HG03039 (cell line): ENCODE measurements around the gene GABRG3.
"Not testable (repeated sequence)": the region's sequence is repeated elsewhere in the genome, so short reads cannot be mapped to it uniquely, and the experiment has no call there.

Source experiments
- ATAC-seq: cut with Tn5 transposase; IDR thresholded peaks from one replicate; pipeline ENCODE4 v1.9.1; 2021; ENCODE audit warnings: mild to moderate bottlenecking, moderate library complexity; ENCODE audit not compliant: unreplicated experiment

GABRG3 gene

DNA sequence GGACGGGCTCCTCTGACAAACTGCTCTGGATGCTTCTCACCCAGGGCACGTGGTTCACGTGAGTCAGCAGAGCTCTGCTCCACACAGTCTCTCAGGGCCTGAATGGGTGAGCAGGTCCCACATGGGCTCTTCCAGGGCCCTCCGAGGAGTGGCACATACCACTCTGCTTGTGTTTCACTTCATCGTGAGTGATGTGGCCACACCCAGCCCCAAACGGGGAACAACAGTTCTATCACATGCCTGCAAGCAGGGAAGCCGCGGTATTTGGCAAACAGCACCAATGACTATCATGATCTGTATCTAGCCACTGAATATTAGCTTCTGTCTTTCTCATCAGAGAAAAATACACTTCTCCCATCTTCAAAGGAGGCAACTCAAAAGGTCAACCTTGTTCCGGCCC lies 352.8 kb downstream of the GABRG3 start:
- ATAC-seq: no peak

DNA sequence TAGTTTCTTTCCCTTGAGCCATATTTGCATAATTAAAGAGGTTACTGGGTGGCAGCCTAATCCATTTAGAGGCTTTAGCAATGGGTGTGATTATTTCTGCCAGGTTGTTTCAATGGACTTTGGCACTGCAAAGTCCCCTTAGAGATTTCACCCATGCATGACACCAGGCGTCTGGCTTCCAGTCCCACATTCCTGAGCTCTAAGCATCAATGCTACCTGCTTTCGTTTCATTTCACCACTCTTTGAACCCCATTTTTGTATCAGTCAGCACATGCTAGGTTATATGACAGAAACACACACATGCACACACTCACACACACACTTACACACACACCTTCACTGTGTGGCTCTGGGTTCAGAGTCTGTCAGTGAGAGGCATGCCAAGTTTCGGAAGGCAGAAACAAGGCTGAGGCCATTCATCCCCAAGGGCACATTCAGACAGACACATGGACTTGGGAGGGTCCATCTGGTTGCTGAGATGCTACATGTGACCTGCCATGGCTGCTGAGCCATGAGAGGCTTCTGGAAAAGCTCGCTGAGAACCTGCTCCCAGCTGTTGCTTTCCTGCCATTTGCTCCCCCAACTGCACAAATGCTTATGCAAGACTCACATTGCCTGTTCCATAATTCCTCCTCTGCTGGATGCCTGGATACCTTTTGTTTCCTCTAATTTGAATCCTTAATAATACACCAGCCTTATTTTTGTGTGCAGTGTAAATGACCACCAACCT lies 354.1 kb downstream of the GABRG3 start:
- no peak for ATAC-seq

DNA sequence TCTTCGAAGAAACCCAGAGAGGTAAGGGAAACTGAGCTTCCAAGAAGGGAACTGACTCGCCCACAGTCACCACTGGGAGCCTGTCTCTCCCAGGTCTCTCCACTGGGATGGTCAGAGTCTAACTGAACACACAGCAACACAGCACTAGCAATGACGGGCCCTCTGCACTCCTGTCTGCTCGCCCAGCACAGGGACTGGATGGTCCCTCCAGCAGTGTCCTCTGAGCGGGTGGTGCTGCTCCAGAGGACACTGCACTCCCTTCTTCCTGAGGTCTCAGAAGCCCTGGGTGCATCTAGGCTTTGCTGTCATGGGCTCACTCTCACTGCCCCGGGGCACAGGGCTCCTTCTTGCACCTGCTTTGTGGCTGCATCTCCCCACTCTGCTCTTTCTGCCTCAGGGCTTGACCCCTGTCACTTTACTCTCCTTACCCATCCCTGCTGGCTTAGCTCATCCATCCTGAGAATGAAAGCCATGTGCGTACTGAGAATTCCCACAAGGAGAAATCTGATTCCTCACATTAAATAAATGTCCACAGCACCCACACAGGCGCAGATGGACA lies 356.6 kb downstream of the GABRG3 start:
- no peak for ATAC-seq

DNA sequence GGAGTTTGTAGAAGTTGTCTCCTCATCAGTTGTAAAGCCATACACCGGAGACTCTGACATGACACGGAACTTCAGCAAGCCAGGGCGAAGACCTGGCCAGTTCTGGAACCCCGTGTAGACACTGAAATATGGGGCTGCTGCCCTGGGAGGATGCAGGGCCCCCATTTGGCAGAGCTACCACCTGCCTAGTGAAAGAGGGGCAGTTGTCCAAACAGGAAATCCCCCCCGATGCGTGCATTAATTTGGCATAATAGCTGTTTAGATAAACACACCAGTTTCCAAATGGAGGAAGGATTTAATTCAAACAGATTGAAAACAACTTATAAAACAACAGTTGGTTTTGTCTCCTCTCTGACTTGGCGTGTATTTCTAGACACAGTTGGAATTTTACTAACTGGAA lies 357.2 kb downstream of the GABRG3 start:
- ATAC-seq: no peak

DNA sequence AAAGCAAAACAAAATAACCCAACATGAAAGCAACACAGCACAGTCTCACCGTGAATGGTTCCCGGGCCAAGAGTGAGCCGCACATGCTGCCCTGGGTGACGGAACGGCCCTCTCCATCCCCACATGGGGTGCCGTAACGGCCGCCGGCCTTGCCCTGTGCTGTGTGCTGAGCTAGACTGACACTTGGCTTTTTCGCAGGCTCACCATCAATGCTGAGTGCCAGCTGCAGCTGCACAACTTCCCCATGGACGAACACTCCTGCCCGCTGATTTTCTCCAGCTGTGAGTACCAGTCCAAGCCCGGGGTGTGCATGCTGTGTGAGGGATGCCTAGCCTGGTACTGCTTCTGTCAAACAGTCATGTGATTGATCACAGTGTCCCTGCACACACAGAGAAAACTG lies 357.6 kb downstream of the GABRG3 start:
- ATAC-seq: no peak

DNA sequence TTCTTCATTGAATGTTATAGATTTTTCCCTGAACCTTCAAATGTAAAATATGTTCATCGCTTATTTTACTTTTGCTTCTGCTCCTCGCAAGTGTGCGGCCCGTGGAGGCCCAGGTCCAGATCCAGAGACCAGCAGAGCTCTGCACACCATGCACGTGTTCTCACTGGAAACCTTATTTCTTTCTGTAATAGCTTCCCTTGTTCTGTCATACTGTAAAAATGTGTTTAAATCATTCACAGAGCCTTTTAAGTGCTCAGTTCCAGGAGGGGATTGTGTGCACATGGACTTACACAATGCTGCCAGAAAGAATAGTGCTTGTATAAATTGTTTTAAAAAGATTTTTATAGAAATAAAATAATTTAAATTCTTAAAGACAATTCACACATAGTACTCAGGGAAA lies 359.3 kb downstream of the GABRG3 start:
- ATAC-seq: no peak

DNA sequence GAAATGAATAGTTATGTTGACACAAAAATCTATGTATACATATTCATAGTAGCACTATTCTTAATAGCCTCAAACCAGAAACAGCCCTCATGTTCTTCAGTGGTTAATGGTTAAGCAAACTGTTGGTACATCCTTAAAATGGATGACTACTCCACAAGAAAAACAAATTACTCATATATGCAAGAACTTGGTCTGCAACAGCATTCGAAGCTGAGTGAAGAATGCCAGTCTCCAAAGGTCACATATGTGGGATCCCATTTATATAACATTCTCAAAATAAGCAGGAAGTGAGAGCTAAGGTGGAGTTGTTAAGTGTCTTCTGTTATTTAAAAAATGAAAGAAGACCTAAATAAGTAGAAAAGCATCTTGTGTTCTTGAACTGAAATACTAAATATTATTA lies 365.7 kb downstream of the GABRG3 start:
- ATAC-seq: no peak

DNA sequence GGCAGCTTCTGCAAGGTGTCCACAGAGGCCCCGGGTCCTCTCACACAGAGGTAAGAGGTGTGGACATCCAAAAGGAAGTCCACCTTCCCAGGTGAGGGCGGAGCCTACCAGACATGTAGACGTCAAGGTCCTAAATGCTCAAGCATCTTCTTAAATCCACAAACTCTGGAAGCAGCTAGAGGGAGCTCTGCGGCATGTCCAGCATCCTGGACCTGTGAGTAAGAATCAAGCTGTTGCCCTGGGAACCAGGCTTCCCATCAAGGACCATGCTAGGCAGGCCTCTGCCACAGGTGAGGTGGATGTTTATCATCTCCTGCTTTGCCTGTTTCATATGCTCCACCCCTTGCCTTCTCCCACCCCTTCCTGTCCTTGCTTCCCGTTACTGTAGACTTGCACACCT lies 368.2 kb downstream of the GABRG3 start:
- ATAC-seq: no peak

DNA sequence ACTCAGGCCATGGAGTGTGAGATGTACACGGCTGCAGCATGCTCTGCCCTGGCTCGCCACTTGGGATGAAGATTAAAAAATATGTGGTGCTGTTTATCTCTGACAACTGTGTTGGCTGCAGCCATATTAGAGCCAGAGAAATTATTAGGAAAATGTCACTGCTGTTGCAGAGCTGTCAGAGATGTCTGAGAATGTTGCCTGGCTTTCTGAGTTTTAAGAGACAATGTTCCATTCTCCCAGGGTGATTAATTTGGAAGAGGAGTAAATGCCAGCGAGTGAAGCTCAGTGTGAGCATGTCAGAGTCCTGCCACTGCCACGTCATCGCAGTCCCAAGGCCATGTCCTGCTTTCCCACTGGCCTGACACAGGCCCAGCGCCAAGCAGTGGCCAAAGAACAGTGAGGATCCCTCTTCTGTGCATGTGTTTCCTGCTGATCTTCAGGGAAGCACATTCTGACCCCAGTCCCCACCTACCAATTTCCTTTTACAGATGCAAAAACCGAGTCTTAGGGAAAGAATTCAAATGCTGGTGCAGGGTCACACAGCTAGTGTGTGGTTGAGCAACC lies 370.9 kb downstream of the GABRG3 start:
- ATAC-seq: no peak

DNA sequence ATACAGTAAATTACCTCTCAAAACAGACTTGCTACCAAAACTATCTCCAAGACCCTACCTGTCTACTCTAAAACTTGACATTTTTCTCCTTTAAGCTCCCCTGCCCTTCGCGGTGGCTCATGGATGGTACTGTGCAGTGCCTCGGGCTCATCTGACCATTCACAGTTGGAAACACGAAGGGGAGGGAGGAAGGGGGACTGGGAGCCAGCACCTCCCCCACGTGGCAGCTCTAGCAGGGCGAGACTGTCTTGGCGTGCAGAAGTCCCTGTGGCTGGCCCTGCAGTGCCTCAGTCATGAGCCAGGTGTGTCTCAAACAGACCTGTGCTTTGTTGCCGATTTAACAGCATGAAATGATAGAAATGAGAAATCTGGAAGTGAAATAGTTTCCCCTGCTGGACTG lies 372.0 kb downstream of the GABRG3 start:
- no peak for ATAC-seq

DNA sequence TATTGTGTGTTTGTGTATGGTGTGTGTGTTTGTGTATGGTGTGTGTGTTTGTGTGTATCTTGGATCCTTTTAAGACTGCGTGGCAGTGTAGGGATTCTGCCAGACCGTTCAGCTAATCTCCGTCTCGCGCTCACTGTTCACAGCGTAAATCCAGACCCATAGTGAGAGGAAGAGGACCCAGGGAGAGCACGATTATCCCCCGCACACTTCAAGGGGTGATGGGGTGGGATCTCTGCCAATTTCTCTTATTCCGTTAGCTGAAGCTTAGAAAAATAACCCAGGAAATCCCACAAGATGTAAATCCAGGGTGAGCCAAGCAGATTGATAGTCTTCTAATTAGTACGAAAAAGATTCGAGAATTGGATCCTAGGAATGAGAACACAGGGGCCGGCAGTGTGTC lies 381.2 kb downstream of the GABRG3 start:
- no peak for ATAC-seq

DNA sequence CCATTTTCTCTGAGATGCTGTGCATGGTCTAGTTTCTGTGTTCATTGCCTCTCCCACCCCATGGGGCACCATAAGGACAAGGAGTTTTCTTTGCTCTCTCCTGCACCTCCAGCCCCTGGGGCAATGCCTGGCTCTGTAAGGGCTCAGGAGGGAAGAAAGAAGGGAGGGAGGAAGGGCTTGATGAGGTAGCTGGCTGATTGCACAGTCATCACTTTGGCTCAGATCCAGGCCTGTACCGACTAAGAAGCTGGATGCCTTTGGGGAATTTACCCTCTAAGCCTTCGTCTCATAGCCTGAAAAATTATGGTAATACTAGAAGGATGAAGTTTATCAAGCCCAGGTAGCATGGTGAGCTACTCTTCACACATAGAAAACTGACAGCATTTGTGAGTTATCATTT lies 382.9 kb downstream of the GABRG3 start:
- ATAC-seq: no peak

DNA sequence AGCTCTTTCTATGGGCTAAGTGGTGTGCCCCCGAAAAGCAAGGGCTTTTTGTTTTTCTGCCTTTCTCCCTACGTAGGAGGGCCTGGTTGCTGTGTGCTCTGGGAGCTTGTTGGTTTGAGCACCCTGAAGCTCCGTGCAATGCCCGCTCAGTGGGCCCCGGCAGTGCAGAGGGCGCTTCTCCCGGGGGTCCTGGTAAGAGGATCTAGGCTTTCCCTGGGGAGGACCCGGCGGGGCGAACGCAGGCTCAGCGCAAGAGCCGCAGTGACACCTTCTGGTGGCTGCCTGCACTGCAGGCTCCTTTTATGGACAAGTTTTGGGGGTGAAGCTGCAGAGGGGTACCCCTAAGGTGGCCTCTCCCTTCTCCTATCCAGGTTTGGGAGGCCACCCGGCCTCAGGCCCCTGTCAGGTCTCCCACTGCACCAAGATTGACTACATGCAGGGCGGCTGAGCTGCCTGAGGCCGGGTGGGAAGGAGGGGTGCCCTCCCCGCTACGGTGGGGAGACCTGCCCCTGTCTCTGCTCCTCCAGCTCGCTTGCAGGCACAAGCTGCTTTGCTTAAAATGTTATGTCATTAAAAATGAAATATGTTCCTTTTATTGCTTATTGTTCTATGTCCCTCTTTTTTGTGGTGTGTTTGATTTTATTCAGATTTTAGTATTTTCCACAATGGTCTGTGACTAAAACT lies 387.9 kb downstream of the GABRG3 start:
- no peak for ATAC-seq

DNA sequence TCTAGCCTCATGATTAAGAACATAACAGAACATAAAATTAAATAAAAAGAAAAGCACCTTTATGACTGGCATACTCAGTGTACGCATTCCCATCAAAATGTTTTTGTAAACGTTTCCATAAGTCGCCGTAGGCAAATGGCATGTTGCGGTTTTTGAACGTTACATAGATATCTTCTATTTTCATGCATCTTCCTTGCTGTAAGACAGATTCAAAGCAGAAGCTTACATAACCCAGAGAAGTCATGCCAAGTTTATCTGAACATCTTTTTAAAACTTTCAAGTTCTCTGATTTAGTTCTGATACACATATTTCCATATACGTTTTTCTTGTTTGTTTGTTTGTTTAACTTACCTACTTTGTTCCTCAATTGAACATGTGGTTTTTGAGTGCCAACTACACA lies 388.6 kb downstream of the GABRG3 start:
- no peak for ATAC-seq

DNA sequence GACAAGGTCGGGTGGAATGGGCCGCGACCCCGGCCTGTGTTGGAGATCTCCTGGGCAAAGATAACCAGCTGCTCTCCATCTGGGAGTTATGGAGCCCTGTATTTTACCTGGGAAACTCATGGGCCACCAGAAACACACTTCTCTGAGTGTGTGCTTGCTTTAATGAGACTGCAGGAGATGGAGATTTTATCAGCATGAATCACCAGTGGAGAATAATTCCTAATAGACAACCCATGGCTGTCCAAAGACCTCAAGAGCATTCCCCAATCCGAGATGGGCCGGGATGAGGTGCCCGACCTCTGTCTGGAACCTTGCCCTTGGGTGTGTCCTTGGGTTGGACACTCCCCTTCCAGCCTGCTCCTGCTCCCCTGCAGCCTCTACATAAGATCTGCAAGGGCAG lies 389.3 kb downstream of the GABRG3 start:
- ATAC-seq: no peak

DNA sequence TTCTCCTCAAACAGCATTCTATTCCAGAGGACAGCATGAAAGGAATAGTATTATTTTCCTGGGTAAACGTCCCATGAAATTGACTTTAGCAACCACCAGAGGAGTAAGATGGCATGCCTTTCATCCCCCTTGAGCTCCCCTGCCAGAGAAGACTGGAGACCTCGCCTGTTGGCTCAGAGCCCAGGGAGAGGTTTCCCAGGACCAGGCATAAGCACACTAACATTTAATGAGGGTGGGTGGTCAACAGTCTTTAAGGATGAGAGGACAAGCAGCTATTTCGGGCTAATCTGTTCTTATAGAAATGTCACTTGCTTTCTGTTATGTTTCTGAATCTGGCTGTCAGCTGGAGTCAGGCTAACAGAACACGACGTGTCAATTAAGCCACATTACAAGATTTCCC lies 390.5 kb downstream of the GABRG3 start:
- no peak for ATAC-seq

DNA sequence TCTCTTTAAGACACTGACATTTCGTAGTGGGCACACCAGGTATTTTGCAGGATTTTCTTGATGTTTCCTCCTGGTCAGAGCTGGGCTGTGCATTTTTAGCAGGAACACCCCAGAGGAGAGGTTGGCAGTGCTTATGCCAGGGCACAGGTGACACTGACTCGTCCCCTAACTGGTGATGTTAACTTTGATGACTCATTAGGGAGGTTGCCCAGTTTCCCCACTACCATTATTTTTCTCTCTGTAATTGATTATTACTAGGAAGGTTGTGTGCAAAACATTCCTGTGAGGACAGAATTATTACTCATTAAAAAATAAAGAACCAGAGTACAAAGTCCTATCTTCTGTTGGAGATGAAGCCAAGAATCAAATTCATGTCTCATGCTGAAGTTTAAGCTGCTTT lies 394.5 kb downstream of the GABRG3 start:
- no peak for ATAC-seq

DNA sequence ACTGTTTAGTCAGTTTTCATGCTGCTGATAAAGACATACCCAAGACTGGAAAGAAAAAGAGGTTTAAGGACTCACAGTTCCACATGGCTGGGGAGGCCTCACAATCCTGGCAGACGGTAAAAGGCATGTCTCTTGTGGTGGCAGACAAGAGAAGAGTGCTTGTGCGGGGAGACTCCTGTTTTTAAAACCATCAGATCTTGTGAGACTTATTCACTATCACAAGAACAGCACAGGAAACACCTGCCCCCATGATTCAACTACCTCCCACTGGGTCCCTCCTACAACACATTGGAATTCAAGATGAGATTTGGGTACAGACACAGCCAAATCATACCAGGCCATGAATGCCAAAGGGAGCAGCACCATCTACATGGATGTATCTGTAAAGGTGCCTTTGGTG lies 406.4 kb downstream of the GABRG3 start:
- ATAC-seq: not testable (repeated sequence)

DNA sequence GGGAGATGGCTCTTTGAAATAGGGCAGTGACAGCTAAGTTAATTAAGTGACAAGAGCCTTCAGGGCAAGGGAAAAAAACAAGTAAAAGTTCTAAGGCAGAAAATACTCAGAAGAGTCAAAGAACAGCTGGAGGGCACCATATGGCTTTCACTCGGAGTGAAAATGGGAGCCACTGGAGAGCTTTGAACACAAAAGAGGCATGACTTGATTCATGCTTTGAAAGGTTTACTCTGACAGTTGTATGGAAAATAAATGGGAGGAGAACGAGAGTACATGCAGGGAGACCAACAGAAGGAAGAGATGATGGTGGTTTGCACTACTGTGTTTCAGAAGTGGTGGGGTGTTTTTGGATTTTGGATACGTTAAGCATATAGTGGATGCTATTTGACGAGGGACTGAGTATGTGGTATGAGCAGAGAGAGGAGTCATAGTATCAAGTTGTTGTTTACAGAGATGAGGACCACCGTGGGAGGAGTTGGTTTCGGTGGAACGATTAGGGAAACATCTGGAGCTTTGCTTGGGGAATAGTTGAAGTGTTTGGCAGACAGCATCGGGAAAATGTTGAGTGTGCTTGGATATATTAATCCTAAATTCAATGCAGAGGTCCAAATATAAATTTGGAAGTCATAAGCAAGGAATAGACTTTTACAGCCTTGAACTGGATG lies 411.5 kb downstream of the GABRG3 start:
- ATAC-seq: no peak

DNA sequence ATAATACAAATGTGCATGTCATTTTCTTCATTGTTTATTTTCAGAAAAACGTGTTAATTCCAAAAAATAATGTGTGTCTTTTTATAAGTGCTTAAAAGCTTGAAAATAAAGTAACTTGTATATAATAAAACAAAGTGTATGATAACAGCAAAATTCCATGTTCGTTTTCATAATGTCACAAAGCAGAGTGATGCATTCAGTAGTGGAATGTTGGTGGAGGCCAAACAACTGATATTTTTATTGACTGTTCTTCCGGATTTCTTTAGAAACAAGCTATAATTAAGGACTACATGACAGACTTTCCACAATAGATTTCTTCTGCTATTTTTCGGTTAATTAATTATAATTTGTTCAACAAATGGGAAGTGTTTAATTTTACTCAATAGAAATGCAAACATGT lies 412.7 kb downstream of the GABRG3 start:
- no peak for ATAC-seq

DNA sequence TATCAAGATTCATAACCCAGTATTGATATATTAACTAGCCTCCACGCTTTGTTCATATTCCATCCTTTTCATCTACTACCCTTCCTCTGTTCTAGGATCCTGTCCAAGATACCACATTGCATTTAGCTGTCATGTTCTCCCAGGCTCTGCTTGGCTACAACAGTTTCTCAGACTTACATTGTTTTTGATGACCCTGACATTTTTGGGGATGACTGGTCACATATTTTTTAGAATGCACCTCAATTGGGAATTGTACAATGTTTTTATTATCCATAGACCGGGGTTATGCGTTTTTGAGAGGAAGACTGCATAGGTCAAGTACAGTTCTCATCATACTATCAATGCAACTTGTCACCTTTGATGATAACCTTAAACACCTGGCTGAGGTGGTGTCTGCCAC lies 421.2 kb downstream of the GABRG3 start:
- no peak for ATAC-seq

DNA sequence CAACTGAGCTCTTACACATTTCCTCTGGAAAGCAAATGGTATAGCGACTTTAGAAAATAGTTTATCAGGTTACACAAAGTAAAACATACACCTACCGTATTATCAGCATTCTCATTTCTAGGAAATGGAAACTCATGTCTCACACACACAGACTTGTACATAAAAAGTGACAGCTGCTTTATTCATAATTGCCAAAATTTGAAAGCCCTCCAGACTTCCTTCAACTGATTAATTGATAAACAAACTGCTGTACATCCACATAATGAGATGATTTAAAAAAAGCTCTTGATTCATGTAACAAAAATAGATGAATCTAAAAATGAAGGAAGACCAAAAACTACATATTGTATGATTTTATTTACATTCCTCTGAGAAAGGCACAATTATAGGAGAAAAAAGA lies 425.5 kb downstream of the GABRG3 start:
- ATAC-seq: no peak
